RWPE2 (cell line): ENCODE data around the gene PACSIN3.

ENCODE experiments used
- ATAC-seq: fragments of 200-7000 bp; cut with Tn5 transposase; 3 replicates; pipeline ENCODE4 v1.9.1; 2021; ENCODE audit warnings: low read depth
- DNase-seq: peaks from one replicate; pipeline ENCODE4 v3.0.0-alpha.2; 2020; ENCODE audit warnings: low spot score
- H3K27ac ChIP-seq: fragments of 450-650 bp; 2 replicates; pipeline ENCODE4 v1.5.1; 2017; ENCODE audit warnings: mild to moderate bottlenecking; ENCODE audit not compliant: poor library complexity, severe bottlenecking
- H3K27me3 ChIP-seq: fragments of 250-450 bp; sonication (Bioruptor Pico); 2 replicates; pipeline ENCODE4 v1.5.1; 2021; ENCODE audit warnings: mild to moderate bottlenecking, moderate library complexity; ENCODE audit not compliant: insufficient read depth, poor library complexity, severe bottlenecking
- H3K36me3 ChIP-seq: fragments of 250-450 bp; sonication (Bioruptor Pico); 2 replicates; pipeline ENCODE4 v1.5.1; 2020; ENCODE audit warnings: low read depth, mild to moderate bottlenecking, moderate library complexity
- H3K4me1 ChIP-seq: fragments of 250-450 bp; sonication (Bioruptor Pico); 2 replicates; pipeline ENCODE4 v1.5.1; 2021; ENCODE audit warnings: mild to moderate bottlenecking, moderate library complexity; ENCODE audit not compliant: insufficient read depth, poor library complexity, severe bottlenecking
- H3K4me3 ChIP-seq: fragments of 250-450 bp; sonication (Bioruptor Pico); 2 replicates; pipeline ENCODE4 v1.5.1; 2021; ENCODE audit warnings: mild to moderate bottlenecking, moderate library complexity; ENCODE audit not compliant: severe bottlenecking
- H3K9me3 ChIP-seq: fragments of 250-450 bp; sonication (Bioruptor Pico); 2 replicates; pipeline ENCODE4 v1.5.1; 2021; ENCODE audit warnings: mild to moderate bottlenecking, moderate library complexity; ENCODE audit not compliant: severe bottlenecking
- CTCF ChIP-seq: fragments of 450-650 bp; IDR thresholded peaks from one replicate; pipeline ENCODE4 v1.5.1; 2017; ENCODE audit warnings: mild to moderate bottlenecking, moderate library complexity; ENCODE audit not compliant: poor library complexity, severe bottlenecking

PACSIN3 gene

GRCh38 chr11:47152953-47153950 lies 33.0 kb downstream of the PACSIN3 start:
- TF ChIP-seq CTCF, result peak; percentile 93
- Histone ChIP-seq H3K27ac (no peak overlapping the region), H3K27me3 (no peaks in the 10 kb centered on the region), H3K4me1 (no peaks in the 10 kb centered on the region), H3K9me3 (no peaks in the 10 kb centered on the region), H3K36me3 (no peaks in the 10 kb centered on the region), H3K4me3 (no peak overlapping the region)
- ATAC-seq, result peak; percentile 73
- no peak for DNase-seq

- DNase-seq (no peak), ATAC-seq (no peak)
- Histone ChIP-seq H3K36me3 (no peaks in the 10 kb centered on the region), H3K9me3 (no peaks in the 10 kb centered on the region), H3K4me3 (no peak overlapping the region), H3K4me1 (no peaks in the 10 kb centered on the region), H3K27me3 (no peaks in the 10 kb centered on the region), H3K27ac (no peak overlapping the region)
- no peak for TF ChIP-seq CTCF
Observed at GRCh38 chr11:47152126-47152952, 33.9 kb downstream of the PACSIN3 start.

DNA sequence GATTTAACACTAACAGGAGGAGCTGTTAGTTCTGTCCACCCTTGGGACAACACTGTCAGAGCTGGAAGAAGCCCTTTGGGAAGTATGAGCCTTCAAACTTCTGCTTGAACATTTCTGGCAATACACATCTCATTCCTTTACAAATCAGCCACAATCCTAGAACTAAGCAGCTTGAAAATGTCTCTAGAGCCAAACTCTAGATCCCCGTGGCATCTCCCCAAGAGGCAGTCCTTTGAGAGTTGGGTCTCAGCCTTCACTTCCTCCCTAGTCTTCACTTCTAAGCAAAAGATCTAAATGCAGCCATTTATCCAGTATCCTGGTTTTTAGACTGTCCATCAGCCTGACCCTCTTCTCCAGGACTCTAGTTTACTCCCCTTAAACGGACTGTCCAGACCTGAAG lies 36.5 kb downstream of the PACSIN3 start:
- no peak for DNase-seq
- H3K36me3 ChIP-seq, result no peaks in the 10 kb centered on the region
- no peak for ATAC-seq
- no peak for TF ChIP-seq CTCF
- no peak overlapping the region for H3K27ac ChIP-seq
- no peaks in the 10 kb centered on the region for H3K9me3 ChIP-seq
- no peak overlapping the region for H3K4me3 ChIP-seq
- H3K27me3 ChIP-seq, result no peaks in the 10 kb centered on the region
- H3K4me1 ChIP-seq, result no peaks in the 10 kb centered on the region

DNA sequence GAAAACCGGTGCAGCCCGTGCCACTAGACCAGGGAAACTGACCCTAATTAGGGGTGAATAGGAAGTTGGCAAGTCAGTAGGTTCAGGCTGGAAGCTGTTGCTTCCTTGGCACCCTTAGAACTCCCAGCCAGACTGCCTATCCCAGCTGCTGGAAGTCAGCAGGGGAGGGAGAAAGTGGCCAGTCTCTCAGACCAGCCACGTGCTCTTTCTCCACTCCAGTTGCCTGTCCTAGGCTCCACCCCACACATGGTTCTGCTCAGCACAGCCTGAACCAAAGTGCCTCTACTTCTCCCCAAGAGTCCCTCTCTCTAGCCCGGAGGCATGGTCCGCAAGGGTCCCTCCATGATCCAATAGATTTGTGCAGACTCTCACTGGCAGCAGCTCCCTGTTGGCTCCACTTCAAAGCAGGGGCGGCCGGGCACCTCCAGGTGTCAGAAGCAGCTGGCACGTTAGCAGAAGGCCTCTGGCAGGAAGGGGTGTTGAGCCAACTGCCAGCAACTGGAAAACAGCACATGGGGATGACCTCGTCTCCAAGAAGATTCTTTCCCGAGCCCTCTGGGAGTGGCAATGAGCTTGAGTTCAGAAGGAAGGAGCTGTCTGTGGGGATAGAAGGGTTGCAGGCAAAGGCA lies 37.2 kb downstream of the PACSIN3 start:
- DNase-seq, result no peak
- H3K36me3 ChIP-seq, result no peaks in the 10 kb centered on the region
- H3K27ac ChIP-seq, result no peak overlapping the region
- TF ChIP-seq CTCF, result no peak
- H3K4me3 ChIP-seq, result no peak overlapping the region
- H3K9me3 ChIP-seq, result no peaks in the 10 kb centered on the region
- H3K27me3 ChIP-seq, result no peaks in the 10 kb centered on the region
- H3K4me1 ChIP-seq, result no peaks in the 10 kb centered on the region
- no peak for ATAC-seq
